Epithelial cell of proximal tubule (primary cell): ENCODE measurements around the gene MARK3. TPM values are rescaled to one million over a fixed set of nuclear protein-coding genes. Genes with fewer than 3 reads are reported as not detected.
A peak's percentile ranks its signal among the peaks of the same experiment; 100 is the strongest.

Experiments
- DNase-seq: peaks from one replicate; pipeline ENCODE4 v3.0.0-alpha.2; 2011; ENCODE audit warnings: low read depth
- H3K4me3 ChIP-seq: 2 replicates; pipeline ENCODE4 v1.5.1; 2011; ENCODE audit warnings: low read depth, mild to moderate bottlenecking, low read length
- CTCF ChIP-seq: conservative IDR thresholded peaks from 2 replicates; pipeline ENCODE4 v1.5.1; 2012; ENCODE audit warnings: low read depth, mild to moderate bottlenecking, low read length
- total RNA-seq: library from RNA; depleted of rRNA; stranded (reverse); fragments of >200 nt; gene quantifications from 2 replicates; pipeline ENCODE4 v1.2.3, GENCODE V29; 2015

Gene MARK3
- total RNA-seq, 1 donor from 2014 or later: 47.5 TPM

DNA sequence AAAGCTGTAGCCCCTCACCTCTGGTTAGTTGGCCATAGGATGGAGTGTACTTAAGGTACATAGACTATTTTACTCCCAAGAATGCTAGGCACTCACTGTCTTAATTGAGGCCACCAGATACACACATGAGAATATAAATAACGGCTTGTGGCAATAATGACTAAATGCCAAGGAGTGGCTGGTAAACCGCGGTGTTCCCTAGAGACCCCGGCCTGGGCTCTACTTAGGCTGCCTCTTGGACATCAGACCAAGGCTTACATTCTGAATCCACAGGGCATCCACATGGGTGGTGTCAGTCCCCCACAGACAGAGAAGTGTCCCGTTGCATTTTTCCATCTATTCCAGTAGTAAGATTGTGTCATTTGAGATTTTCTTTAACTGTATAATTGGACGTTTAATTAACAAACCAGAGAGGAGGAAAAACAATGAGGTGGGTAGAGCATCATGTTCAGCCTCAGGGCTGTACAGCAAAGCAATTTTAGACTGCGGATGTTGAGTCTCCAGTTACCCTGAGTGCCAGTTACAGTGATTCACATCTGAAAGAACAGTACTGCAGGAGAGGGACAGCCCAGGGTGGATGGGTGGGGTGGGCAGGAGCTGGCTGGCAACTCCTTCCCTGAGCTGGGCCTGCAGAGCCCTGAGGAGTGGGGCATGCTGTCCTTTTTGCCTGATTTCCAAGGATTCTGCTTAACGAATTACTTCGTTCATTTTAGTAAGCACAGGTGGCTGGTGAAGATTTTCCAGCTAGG, 116.9 kb downstream of the MARK3 start:
- H3K4me3 ChIP-seq: no peak overlapping the region
- DNase-seq: no peak
- no peak for TF ChIP-seq CTCF

GRCh38 chr14:103502877-103503276, 117.7 kb downstream of the MARK3 start:
- no peak for TF ChIP-seq CTCF
- no peak overlapping the region for H3K4me3 ChIP-seq
- no peak for DNase-seq

DNA sequence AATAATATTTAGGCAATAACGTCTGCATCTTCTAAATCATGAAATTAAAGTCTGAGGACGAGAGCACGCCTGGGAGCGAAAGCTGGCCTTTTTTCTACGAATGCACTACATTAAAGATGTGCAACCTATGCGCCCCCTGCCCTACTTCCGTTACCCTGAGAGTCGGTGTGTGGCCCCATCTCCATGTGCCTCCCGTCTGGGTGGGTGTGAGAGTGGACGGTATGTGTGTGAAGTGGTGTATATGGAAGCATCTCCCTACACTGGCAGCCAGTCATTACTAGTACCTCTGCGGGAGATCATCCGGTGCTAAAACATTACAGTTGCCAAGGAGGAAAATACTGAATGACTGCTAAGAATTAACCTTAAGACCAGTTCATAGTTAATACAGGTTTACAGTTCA, 118.1 kb downstream of the MARK3 start:
- TF ChIP-seq CTCF: no peak
- no peak for DNase-seq
- no peak overlapping the region for H3K4me3 ChIP-seq

GRCh38 chr14:103504991-103505565, 119.9 kb downstream of the MARK3 start:
- no peak overlapping the region for H3K4me3 ChIP-seq
- TF ChIP-seq CTCF: peak; percentile 16
- DNase-seq: no peak

DNA sequence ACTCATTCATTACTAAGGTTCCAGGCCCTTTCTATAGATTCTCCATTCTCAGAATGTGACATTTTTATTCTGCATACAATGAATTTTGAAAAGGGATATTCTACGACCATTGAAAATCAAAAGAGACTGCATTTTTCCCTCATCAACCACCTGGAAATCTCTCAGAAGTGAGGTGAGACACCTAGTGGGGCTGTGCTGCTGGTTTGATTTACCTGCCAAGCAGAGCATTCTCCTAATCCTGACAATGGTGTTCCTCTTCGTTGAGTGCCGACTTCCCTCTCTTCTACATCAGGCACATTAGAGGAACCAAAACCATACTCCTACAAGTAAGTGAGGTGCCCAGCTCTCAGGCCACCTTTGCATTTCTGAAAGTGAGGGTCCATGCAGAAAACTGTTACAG, 122.5 kb downstream of the MARK3 start:
- H3K4me3 ChIP-seq: no peak overlapping the region
- DNase-seq: no peak
- TF ChIP-seq CTCF: no peak

DNA sequence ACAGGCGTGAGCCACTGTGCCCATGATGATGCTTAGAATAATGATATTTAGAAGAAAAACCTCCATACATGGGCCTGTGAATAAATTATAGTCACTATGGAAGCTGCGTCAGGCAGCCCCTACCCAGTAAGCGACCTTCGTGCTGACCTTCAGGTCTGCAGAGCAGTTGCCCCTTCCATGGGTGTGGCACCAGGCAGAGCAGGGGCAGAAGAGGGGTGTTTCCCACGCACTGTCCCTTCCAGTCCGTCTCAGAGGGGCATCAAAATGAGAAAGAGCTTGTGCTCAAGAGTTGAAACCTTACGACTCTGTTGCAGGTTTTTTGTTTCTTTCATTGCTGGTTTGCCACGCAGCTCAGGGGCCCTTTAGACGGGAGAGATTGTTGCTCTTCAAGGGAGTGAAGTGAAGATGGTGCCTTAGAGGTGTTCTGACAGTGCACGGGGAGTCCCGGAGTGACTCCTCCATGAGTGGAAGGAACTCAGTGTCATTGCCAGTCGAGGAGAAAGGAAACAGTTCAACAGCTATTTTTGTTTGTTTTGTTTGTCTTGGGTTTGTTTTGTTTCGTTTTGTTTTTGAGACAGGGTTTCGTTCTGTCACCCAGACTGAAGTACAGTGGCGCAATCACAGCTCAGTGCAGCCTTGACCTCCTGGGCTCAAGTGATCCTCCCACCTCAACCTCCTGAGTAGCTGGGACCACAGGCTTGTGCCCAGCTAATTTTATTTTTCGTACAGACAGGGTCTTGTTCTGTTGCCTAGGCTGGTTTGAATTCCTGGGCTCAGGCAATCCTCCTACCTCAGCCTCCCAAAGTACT, 123.5 kb downstream of the MARK3 start:
- no peak for TF ChIP-seq CTCF
- no peak for DNase-seq
- no peak overlapping the region for H3K4me3 ChIP-seq
